Mesenchymal stem cell (in vitro differentiated cells and primary cell): Measurements from ENCODE around the gene GLIS2.

ENCODE experiments used
- DNase-seq: peaks from one replicate; pipeline ENCODE4 v3.0.0-alpha.2; 2013
- H2AFZ ChIP-seq: one replicate; pipeline ENCODE4 v1.6.1; 2013; ENCODE audit warnings: low read depth, mild to moderate bottlenecking, control low read depth, inconsistent platforms, low read length, moderate library complexity
- H2AK5ac ChIP-seq: 2 replicates; pipeline ENCODE4 v1.6.1; 2013; ENCODE audit warnings: low read length, moderate library complexity, mild to moderate bottlenecking, inconsistent platforms; ENCODE audit not compliant: severe bottlenecking
- H2BK120ac ChIP-seq: one replicate; pipeline ENCODE4 v1.6.1; 2013; ENCODE audit warnings: low read depth, mild to moderate bottlenecking, inconsistent platforms, low read length, moderate library complexity
- H2BK12ac ChIP-seq, 2 experiments: one replicate each; pipeline ENCODE4 v1.6.1; 2013; ENCODE audit warnings: inconsistent platforms in 2 of 2, low read length in 2 of 2, mild to moderate bottlenecking in 2 of 2, moderate library complexity in 2 of 2, control low read depth in 1 of 2
- H2BK15ac ChIP-seq: one replicate; pipeline ENCODE4 v1.6.1; 2013; ENCODE audit warnings: mild to moderate bottlenecking, low read depth, inconsistent platforms; ENCODE audit not compliant: poor library complexity, severe bottlenecking
- H2BK5ac ChIP-seq: 2 replicates; pipeline ENCODE4 v1.6.1; 2013; ENCODE audit warnings: low read depth, mild to moderate bottlenecking, low read length, control low read depth, inconsistent platforms; ENCODE audit not compliant: poor library complexity, severe bottlenecking
- H3K14ac ChIP-seq, 2 experiments: one replicate each; pipeline ENCODE4 v1.6.1; 2013; ENCODE audit warnings: inconsistent platforms in 2 of 2, low read length in 2 of 2, control low read depth in 1 of 2, mild to moderate bottlenecking in 1 of 2, moderate library complexity in 1 of 2
- H3K18ac ChIP-seq, 2 experiments: one replicate each; pipeline ENCODE4 v1.6.1; 2013; ENCODE audit warnings: inconsistent platforms in 2 of 2, low read length in 2 of 2, control low read depth in 1 of 2, low read depth in 1 of 2, mild to moderate bottlenecking in 1 of 2
- H3K23ac ChIP-seq, 2 experiments: one replicate each; pipeline ENCODE4 v1.6.1; 2013; ENCODE audit warnings: inconsistent platforms in 2 of 2, low read length in 2 of 2, mild to moderate bottlenecking in 2 of 2, moderate library complexity in 2 of 2, control low read depth in 1 of 2
- H3K27ac ChIP-seq: 2 replicates; pipeline ENCODE4 v1.5.1; 2013; ENCODE audit warnings: mild to moderate bottlenecking, moderate library complexity, low read length, control low read depth, inconsistent platforms; ENCODE audit not compliant: poor library complexity, severe bottlenecking
- H3K27me3 ChIP-seq, 2 experiments: 2 replicates each; pipeline versions ENCODE4 v1.6.1 to v1.7.0; 2013; ENCODE audit warnings: low read length in 2 of 2, mild to moderate bottlenecking in 2 of 2, moderate library complexity in 2 of 2, control low read depth in 1 of 2, inconsistent platforms in 1 of 2; ENCODE audit not compliant: control insufficient read depth in 1 of 2, insufficient read depth in 1 of 2
- H3K36me3 ChIP-seq, 2 experiments: 2 replicates each; pipeline versions ENCODE4 v1.6.1 to v1.7.0; 2013; ENCODE audit warnings: low read length in 2 of 2, control low read depth in 1 of 2, inconsistent platforms in 1 of 2, low read depth in 1 of 2, mild to moderate bottlenecking in 1 of 2; ENCODE audit not compliant: insufficient read depth in 2 of 2, control insufficient read depth in 1 of 2
- H3K4ac ChIP-seq, 2 experiments: one replicate each; pipeline ENCODE4 v1.6.1; 2013; ENCODE audit warnings: inconsistent platforms in 2 of 2, low read length in 2 of 2, mild to moderate bottlenecking in 2 of 2, moderate library complexity in 2 of 2, control low read depth in 1 of 2, low read depth in 1 of 2
- H3K4me1 ChIP-seq: 2 replicates; pipeline ENCODE4 v1.6.1; 2013; ENCODE audit warnings: low read depth, low read length, control low read depth; ENCODE audit not compliant: control insufficient read depth, insufficient read depth
- H3K4me2 ChIP-seq: 2 replicates; pipeline ENCODE4 v1.6.1; 2013; ENCODE audit warnings: low read length, mild to moderate bottlenecking, inconsistent platforms; ENCODE audit not compliant: poor library complexity, severe bottlenecking
- H3K4me3 ChIP-seq, 2 experiments: 2 replicates each; pipeline versions ENCODE4 v1.5.1 to v1.7.0; 2013; ENCODE audit warnings: low read length in 2 of 2, mild to moderate bottlenecking in 2 of 2, control low read depth in 1 of 2, low read depth in 1 of 2; ENCODE audit not compliant: insufficient read depth in 1 of 2
- H3K79me1 ChIP-seq: replicated peaks from 2 replicates; pipeline ENCODE4 v1.6.1; 2013; ENCODE audit warnings: mild to moderate bottlenecking, control low read depth, low read length, inconsistent platforms; ENCODE audit not compliant: poor library complexity, severe bottlenecking
- H3K9ac ChIP-seq: 2 replicates; pipeline ENCODE4 v1.7.0; 2013; ENCODE audit warnings: mild to moderate bottlenecking, low read length, moderate library complexity
- H3K9me3 ChIP-seq: 2 replicates; pipeline ENCODE4 v1.7.0; 2013; ENCODE audit warnings: mild to moderate bottlenecking, low read length; ENCODE audit not compliant: control insufficient read depth
- H4K8ac ChIP-seq: one replicate; pipeline ENCODE4 v1.6.1; 2013; ENCODE audit warnings: inconsistent platforms, mild to moderate bottlenecking, low read length, moderate library complexity
- H4K91ac ChIP-seq: one replicate; pipeline ENCODE4 v1.6.1; 2013; ENCODE audit warnings: mild to moderate bottlenecking, low read length, inconsistent platforms
- WGBS: methylation state at CpG from one replicate; pipeline ENCODE4 v1.1.7; 2013; ENCODE audit warnings: mixed read lengths; 5-methylcytosine and 5-hydroxymethylcytosine counted together

The GLIS2 gene

DNA sequence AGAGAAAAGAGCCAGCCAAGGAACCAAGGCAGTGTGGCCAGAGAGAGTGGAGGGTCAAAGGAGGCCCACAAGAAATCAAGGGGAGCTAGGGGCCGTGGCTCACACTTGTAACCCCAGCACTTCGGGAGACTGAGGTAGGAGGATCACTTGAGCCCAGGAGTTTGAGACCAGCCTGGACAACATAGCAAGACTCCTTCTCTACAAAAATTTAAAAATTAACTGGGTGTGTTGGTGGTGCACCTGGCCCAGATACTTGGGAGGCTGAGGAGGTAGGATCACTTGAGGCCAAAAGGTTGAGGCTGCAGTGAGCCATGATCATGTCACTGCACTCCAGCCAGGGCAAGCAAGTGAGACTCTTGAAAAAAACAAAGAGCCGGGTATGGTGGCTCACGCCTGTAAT lies 24.2 kb upstream of the GLIS2 start:
- no peak for DNase-seq
- H2AK5ac ChIP-seq: no peak overlapping the region
- H2BK120ac ChIP-seq: no peak overlapping the region
- no peak overlapping the region for H3K18ac ChIP-seq
- no peak overlapping the region for H3K23ac ChIP-seq
- H3K27ac ChIP-seq: no peak overlapping the region
- no peak overlapping the region for H4K8ac ChIP-seq
- H3K4me2 ChIP-seq: no peak overlapping the region
- H2BK15ac ChIP-seq: no peak overlapping the region
- no peaks in the 10 kb centered on the region for H3K36me3 ChIP-seq
- no peak overlapping the region for H2AFZ ChIP-seq
- no peaks in the 10 kb centered on the region for H3K79me1 ChIP-seq
- no peak overlapping the region for H4K91ac ChIP-seq
- no peaks in the 10 kb centered on the region for H3K9me3 ChIP-seq
- no peak overlapping the region for H2BK5ac ChIP-seq
- H2BK12ac ChIP-seq: no peak overlapping the region
- no peak overlapping the region for H3K4ac ChIP-seq
- WGBS: 95% methylated on average over 3 of the region's 4 CpGs
- no peaks in the 10 kb centered on the region for H3K27me3 ChIP-seq
- H3K14ac ChIP-seq: no peak overlapping the region
- peaks cover 33% of the 10 kb centered on the region for H3K4me1 ChIP-seq
- no peak overlapping the region for H3K4me3 ChIP-seq
- H3K9ac ChIP-seq: no peak overlapping the region

GRCh38 chr16:4293181-4293716 lies 22.6 kb upstream of the GLIS2 start:
- H3K23ac ChIP-seq: no peak overlapping the region
- H3K9me3 ChIP-seq: no peaks in the 10 kb centered on the region
- peak overlapping the region; percentile 45 for H4K91ac ChIP-seq
- DNase-seq: no peak
- H3K9ac ChIP-seq: peak overlapping the region; percentile 56
- H2AK5ac ChIP-seq: peak overlapping the region; percentile 2
- peak overlapping the region; percentile 0 to 7 for H3K4ac ChIP-seq
- H3K18ac ChIP-seq: peak overlapping the region; percentile 7 to 62
- H3K79me1 ChIP-seq: peaks cover 4% of the 10 kb centered on the region
- no peaks in the 10 kb centered on the region for H3K27me3 ChIP-seq
- no peak overlapping the region for H3K4me2 ChIP-seq
- peaks cover 34% of the 10 kb centered on the region for H3K4me1 ChIP-seq
- H3K14ac ChIP-seq: no peak overlapping the region
- peak overlapping the region; percentile 65 for H2BK120ac ChIP-seq
- H2BK12ac ChIP-seq: peak overlapping the region; percentile 76 to 85
- no peak overlapping the region for H2BK5ac ChIP-seq
- no peak overlapping the region for H2BK15ac ChIP-seq
- peak overlapping the region in 1 of 2 experiments; percentile 48 for H3K4me3 ChIP-seq
- whole genome bisulfite sequencing: 71% methylated on average over 13 of the region's 14 CpGs
- H3K27ac ChIP-seq: peak overlapping the region; percentile 39
- H2AFZ ChIP-seq: no peak overlapping the region
- no peaks in the 10 kb centered on the region for H3K36me3 ChIP-seq
- H4K8ac ChIP-seq: peak overlapping the region; percentile 14

- H3K27me3 ChIP-seq: no peaks in the 10 kb centered on the region
- H2BK120ac ChIP-seq: peak overlapping the region; percentile 97
- peak overlapping the region; percentile 97 for H4K91ac ChIP-seq
- peak overlapping the region; percentile 87 to 94 for H3K4ac ChIP-seq
- H3K4me3 ChIP-seq: peak overlapping the region in 1 of 2 experiments; percentile 48
- H3K4me1 ChIP-seq: peaks cover 32% of the 10 kb centered on the region
- peaks cover 4% of the 10 kb centered on the region for H3K79me1 ChIP-seq
- H2AFZ ChIP-seq: peak overlapping the region; percentile 54
- peak overlapping the region; percentile 65 for H2BK15ac ChIP-seq
- peak overlapping the region; percentile 10 for H2AK5ac ChIP-seq
- peak overlapping the region in 1 of 2 experiments; percentile 81 for H3K23ac ChIP-seq
- WGBS: 13% methylated on average over 20 of the region's 20 CpGs
- H2BK5ac ChIP-seq: peak overlapping the region; percentile 92
- DNase-seq: peak; percentile 88
- peak overlapping the region; percentile 90 to 98 for H2BK12ac ChIP-seq
- H3K14ac ChIP-seq: peak overlapping the region in 1 of 2 experiments; percentile 95
- peak overlapping the region; percentile 56 for H3K9ac ChIP-seq
- H4K8ac ChIP-seq: peak overlapping the region; percentile 98
- H3K27ac ChIP-seq: peak overlapping the region; percentile 87
- H3K9me3 ChIP-seq: no peaks in the 10 kb centered on the region
- no peaks in the 10 kb centered on the region for H3K36me3 ChIP-seq
- peak overlapping the region; percentile 95 for H3K18ac ChIP-seq
- peak overlapping the region; percentile 71 for H3K4me2 ChIP-seq
Observed at GRCh38 chr16:4293822-4294457, 21.9 kb upstream of the GLIS2 start.

DNA sequence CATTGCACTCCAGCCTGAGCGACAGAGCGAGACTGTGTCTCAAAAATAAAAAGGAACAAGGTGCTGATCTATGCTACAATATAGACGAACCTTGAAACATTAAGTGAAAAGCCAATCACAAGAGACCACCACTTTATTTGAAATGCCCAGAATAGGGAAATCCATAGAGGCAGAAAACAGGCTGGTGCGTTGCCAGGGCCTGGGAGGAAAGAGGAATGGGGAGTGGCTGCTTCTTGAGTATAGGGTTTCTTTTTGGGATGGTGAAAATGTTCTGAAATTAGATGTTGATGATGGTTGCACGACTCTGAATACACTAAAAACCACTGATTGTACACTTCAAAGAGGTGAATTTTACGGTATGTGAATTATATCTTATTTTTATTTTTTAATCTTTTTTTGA lies 20.3 kb upstream of the GLIS2 start:
- Histone ChIP-seq H2BK12ac (peak overlapping the region in 1 of 2 experiments; percentile 15), H3K4me2 (no peak overlapping the region), H3K9ac (no peak overlapping the region), H2AFZ (no peak overlapping the region), H2BK5ac (no peak overlapping the region), H3K4me1 (peaks cover 28% of the 10 kb centered on the region), H3K4ac (no peak overlapping the region), H4K91ac (peak overlapping the region; percentile 67), H3K27me3 (no peaks in the 10 kb centered on the region), H2AK5ac (peak overlapping the region; percentile 20), H3K9me3 (no peaks in the 10 kb centered on the region), H3K4me3 (no peak overlapping the region), H4K8ac (no peak overlapping the region), H2BK15ac (no peak overlapping the region), H3K27ac (no peak overlapping the region), H3K14ac (no peak overlapping the region), H3K79me1 (peaks cover 4% of the 10 kb centered on the region), H2BK120ac (no peak overlapping the region), H3K36me3 (no peaks in the 10 kb centered on the region), H3K23ac (no peak overlapping the region), H3K18ac (no peak overlapping the region)
- no peak for DNase-seq
- WGBS: 100% methylated on average over 4 of the region's 6 CpGs
